ENCODE measurements around the gene PRPSAP1. TPM values are rescaled to one million over a fixed set of nuclear protein-coding genes. Genes with fewer than 3 reads are reported as not detected.

The PRPSAP1 gene
- total RNA-seq, 1 experiment from 2014 or later = 42.6 TPM

- Mint-ChIP-seq H3K27ac (ENCODE audit: unreplicated experiment) (peak overlapping the region; percentile 72), H3K4me3 (ENCODE audit: low read depth, unreplicated experiment) (peak overlapping the region; percentile 90), H3K4me1 (ENCODE audit: low read depth, unreplicated experiment) (peaks cover 42% of the 10 kb centered on the region), H3K9me3 (ENCODE audit: low read depth, unreplicated experiment) (no peaks in the 10 kb centered on the region), H3K36me3 (ENCODE audit: insufficient read depth, unreplicated experiment) (peaks cover 81% of the 10 kb centered on the region), H3K27me3 (ENCODE audit: unreplicated experiment) (no peaks in the 10 kb centered on the region)
- CTCF ChIA-PET = interaction anchor here (0.6 to 1.0 kb wide), 3 partner anchors 28 to 86 kb away, joined by 3 read pairs; no protein-coding TSS in a partner anchor
- TSS peak; percentile 41 for BruUV-seq (replicated peaks)
- TF ChIP-seq CTCF (IDR thresholded peaks at IDR 0.05; ENCODE audit: unreplicated experiment) = no peak
- no peak for DNase-seq
- intact Hi-C loops (cut with micrococcal nuclease; ENCODE audit: unreplicated experiment) = no loop called here
These were observed 87.3 kb downstream of the PRPSAP1 start for GRCh38 chr17:76266244-76266938.

DNA sequence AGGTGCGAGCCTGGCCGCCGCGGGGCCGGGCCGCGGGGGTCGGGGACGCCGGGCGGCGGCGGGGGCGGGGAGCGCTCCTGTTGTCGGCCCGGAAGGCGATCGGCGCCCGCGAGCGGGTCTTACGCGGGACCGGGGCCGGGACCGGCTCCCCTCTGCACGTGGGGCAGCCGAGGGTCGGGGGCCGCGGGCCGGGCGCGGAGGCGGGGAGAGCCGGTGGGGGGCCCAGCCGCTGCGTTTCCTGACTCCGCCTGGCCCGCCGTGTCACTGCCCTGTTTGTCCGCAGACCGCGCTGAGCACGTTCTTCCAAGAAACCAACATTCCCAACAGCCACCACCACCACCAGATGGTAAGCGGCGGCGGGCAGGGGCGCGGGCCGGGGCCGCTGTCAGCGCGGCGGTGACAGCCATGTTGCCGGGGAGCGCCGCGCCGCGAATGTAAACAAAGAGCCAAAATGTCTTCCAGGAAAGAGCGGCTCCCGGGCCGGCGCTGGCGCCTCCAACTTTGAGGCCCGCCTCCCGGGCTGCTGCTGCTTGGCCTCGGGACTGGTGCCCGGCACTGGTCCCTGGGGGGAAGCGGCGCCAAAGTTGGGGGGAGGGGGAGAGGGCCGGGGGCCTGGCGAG, 88.0 kb downstream of the PRPSAP1 start:
- Mint-ChIP-seq H3K27me3 (ENCODE audit: unreplicated experiment) (no peaks in the 10 kb centered on the region), H3K36me3 (ENCODE audit: insufficient read depth, unreplicated experiment) (peaks cover 75% of the 10 kb centered on the region), H3K9me3 (ENCODE audit: low read depth, unreplicated experiment) (no peaks in the 10 kb centered on the region), H3K4me1 (ENCODE audit: low read depth, unreplicated experiment) (peaks cover 47% of the 10 kb centered on the region), H3K4me3 (ENCODE audit: low read depth, unreplicated experiment) (peak overlapping the region; percentile 90), H3K27ac (ENCODE audit: unreplicated experiment) (peak overlapping the region; percentile 72)
- TF ChIP-seq CTCF (IDR thresholded peaks at IDR 0.05; ENCODE audit: unreplicated experiment) = no peak
- DNase-seq = peak; percentile 64
- CTCF ChIA-PET = interaction anchor here (0.6 to 1.8 kb wide), 2 partner anchors 14 to 156 kb away, joined by 5 to 11 read pairs; no protein-coding TSS in a partner anchor
- no TSS peak for BruUV-seq (replicated peaks)
- intact Hi-C loops (cut with micrococcal nuclease; ENCODE audit: unreplicated experiment) = no loop called here

- no peaks in the 10 kb centered on the region for H3K9me3 Mint-ChIP-seq (ENCODE audit: low read depth, unreplicated experiment)
- H3K27ac Mint-ChIP-seq (ENCODE audit: unreplicated experiment) = peak within 1 kb of the TSS; percentile 93
- TF ChIP-seq CTCF (IDR thresholded peaks at IDR 0.05; ENCODE audit: unreplicated experiment) = no peak
- intact Hi-C loops (cut with micrococcal nuclease; ENCODE audit: unreplicated experiment) = no loop called here
- no peaks in the 10 kb centered on the region for H3K27me3 Mint-ChIP-seq (ENCODE audit: unreplicated experiment)
- H3K4me1 Mint-ChIP-seq (ENCODE audit: low read depth, unreplicated experiment) = peaks cover 50% of the 10 kb centered on the region
- H3K36me3 Mint-ChIP-seq (ENCODE audit: insufficient read depth, unreplicated experiment) = peaks cover 75% of the 10 kb centered on the region
- CTCF ChIA-PET = interaction anchor here (0.6 to 1.8 kb wide), 5 partner anchors 15 to 417 kb away, joined by 3 to 11 read pairs (median 3); no protein-coding TSS in a partner anchor
- no TSS peak for BruUV-seq (replicated peaks)
- peak; percentile 99 for DNase-seq
- H3K4me3 Mint-ChIP-seq (ENCODE audit: low read depth, unreplicated experiment) = peak within 1 kb of the TSS; percentile 90
These were observed 88.7 kb downstream of the PRPSAP1 start, which contains the start of gene UBALD2 for GRCh38 chr17:76264755-76265623. Gene UBALD2 (plus strand): TSS chr17:76265348. CDS start chr17:76265506, 158 bp downstream.

GRCh38 chr17:76264425-76264754, 89.3 kb downstream of the PRPSAP1 start:
- peaks cover 71% of the 10 kb centered on the region for H3K36me3 Mint-ChIP-seq (ENCODE audit: insufficient read depth, unreplicated experiment)
- CTCF ChIA-PET = interaction anchor here (0.6 to 1.8 kb wide), 5 partner anchors 15 to 417 kb away, joined by 3 to 11 read pairs (median 3); no protein-coding TSS in a partner anchor
- H3K27ac Mint-ChIP-seq (ENCODE audit: unreplicated experiment) = peak overlapping the region; percentile 93
- peak overlapping the region; percentile 90 for H3K4me3 Mint-ChIP-seq (ENCODE audit: low read depth, unreplicated experiment)
- DNase-seq = no peak
- no peaks in the 10 kb centered on the region for H3K27me3 Mint-ChIP-seq (ENCODE audit: unreplicated experiment)
- intact Hi-C loops (cut with micrococcal nuclease; ENCODE audit: unreplicated experiment) = no loop called here
- no peaks in the 10 kb centered on the region for H3K9me3 Mint-ChIP-seq (ENCODE audit: low read depth, unreplicated experiment)
- H3K4me1 Mint-ChIP-seq (ENCODE audit: low read depth, unreplicated experiment) = peaks cover 55% of the 10 kb centered on the region
- TSS peak; percentile 48 for BruUV-seq (replicated peaks)
- TF ChIP-seq CTCF (IDR thresholded peaks at IDR 0.05; ENCODE audit: unreplicated experiment) = no peak
